Upper lobe of left lung (tissue), 6 donors: Measurements from ENCODE around the gene CYP2W1. TPM values are rescaled to one million over a fixed set of nuclear protein-coding genes. Genes with fewer than 3 reads are reported as not detected.
"Not testable (repeated sequence)": the region's sequence is repeated elsewhere in the genome, so short reads cannot be mapped to it uniquely, and the experiment has no call there.

Source experiments
- ATAC-seq, 2 donors: fragments of 200-7000 bp; cut with Tn5 transposase; one replicate each; pipeline ENCODE4 v1.9.1; 2022; ENCODE audit warnings: mild to moderate bottlenecking in 2 of 2, moderate library complexity in 2 of 2; ENCODE audit not compliant: low FRiP score in 2 of 2
- DNase-seq, 2 donors: peaks; one replicate each; pipeline ENCODE4 v3.0.0-alpha.2; 2019 to 2020
- H3K27ac ChIP-seq, 4 donors: fragments of 200-600 bp; sonication (generic); one replicate each; pipeline ENCODE4 v1.5.1; 2016 to 2019
- H3K27me3 ChIP-seq, 4 donors: fragments of 200-600 bp; sonication (generic); one replicate each; pipeline ENCODE4 v1.5.1; 2017 to 2019
- H3K36me3 ChIP-seq, 4 donors: fragments of 200-600 bp; sonication (generic); one replicate each; pipeline ENCODE4 v1.5.1; 2016 to 2019
- H3K4me1 ChIP-seq, 4 donors: fragments of 200-600 bp; sonication (generic); one replicate each; pipeline ENCODE4 v1.5.1; 2018 to 2019
- H3K4me3 ChIP-seq, 4 donors: fragments of 200-600 bp; sonication (generic); one replicate each; pipeline ENCODE4 v1.5.1; 2017 to 2019; ENCODE audit warnings: mild to moderate bottlenecking in 2 of 4, moderate library complexity in 1 of 4
- H3K9me3 ChIP-seq, 4 donors: fragments of 200-600 bp; sonication (generic); one replicate each; pipeline ENCODE4 v1.5.1; 2018 to 2019
- CTCF ChIP-seq, 6 experiments: fragments of 450-650 bp in 4 of 6; fragments of 200-600 bp in 2 of 6; sonication (generic) in 2 of 6; IDR thresholded peaks; one replicate each; pipeline ENCODE4 v1.5.1; 2016 to 2019; ENCODE audit warnings: antibody characterized with exemption in 6 of 6
- EP300 ChIP-seq, 4 donors: sonication (generic); formaldehyde crosslinking; IDR thresholded peaks; one replicate each; pipeline ENCODE4 v1.5.1; 2017; ENCODE audit warnings: antibody characterized with exemption in 4 of 4, control low read depth in 2 of 4
- POLR2A ChIP-seq, 4 donors: fragments of 450-650 bp; IDR thresholded peaks; one replicate each; pipeline ENCODE4 v1.5.1; 2016 to 2017; ENCODE audit warnings: antibody characterized with exemption in 4 of 4, mild to moderate bottlenecking in 2 of 4
- POLR2AphosphoS5 ChIP-seq, 2 donors: sonication (generic); formaldehyde crosslinking; IDR thresholded peaks; one replicate each; pipeline ENCODE4 v1.5.1; 2017; ENCODE audit warnings: antibody characterized with exemption in 2 of 2
- WGBS, 2 donors: methylation state at CpG; one replicate each; pipeline ENCODE4 v1.1.5; 2017 to 2018; 5-methylcytosine and 5-hydroxymethylcytosine counted together
- total RNA-seq, 6 donors: library from RNA; depleted of rRNA in 4 of 6; stranded (reverse); fragments of >200 nt in 4 of 6; gene quantifications; one replicate each; pipeline versions ENCODE4 v1.1.0 to v1.2.1, GENCODE V29; 2016 to 2021
- donor health status: DM: no; HTN: no; CAD: no; lungs with moderate emphysema.
- donor health status: DM: no; HTN: yes; CAD: no; lungs with severe emphysema.

Gene CYP2W1
- total RNA-seq, 6 donors from 2014 or later = not detected

- Histone ChIP-seq H3K4me3 (no peak overlapping the region), H3K9me3 (peaks cover 0 to 5% (median 0%) of the 10 kb centered on the region in 4 donors), H3K4me1 (peaks cover 0 to 3% (median 0%) of the 10 kb centered on the region in 4 donors), H3K27ac (no peak overlapping the region), H3K36me3 (peaks cover 0 to 3% (median 0%) of the 10 kb centered on the region in 4 donors), H3K27me3 (no peaks in the 10 kb centered on the region)
- 53 to 55% methylated on average over 2 of the region's 2 CpGs for WGBS, 2 donors
- ATAC-seq = no peak
- TF ChIP-seq POLR2A (IDR thresholded peaks at IDR 0.05) = no peak
- TF ChIP-seq POLR2AphosphoS5 (IDR thresholded peaks at IDR 0.05) = no peak
- TF ChIP-seq EP300 (IDR thresholded peaks at IDR 0.05) = no peak
- TF ChIP-seq CTCF (IDR thresholded peaks at IDR 0.05) = no peak
- DNase-seq = no peak
Observed at GRCh38 chr7:940599-941408, 42.2 kb upstream of the CYP2W1 start.

- WGBS, 2 donors = 73 to 79% methylated on average over 4 of the region's 4 CpGs
- H3K9me3 ChIP-seq, ATAC-seq, H3K27ac ChIP-seq, H3K27me3 ChIP-seq, H3K36me3 ChIP-seq, DNase-seq, H3K4me3 ChIP-seq: not testable (repeated sequence)
- H3K4me1 ChIP-seq = peaks cover 0 to 14% (median 2%) of the 10 kb centered on the region in 4 donors
Observed at GRCh38 chr7:943793-944192, 39.2 kb upstream of the CYP2W1 start.

GRCh38 chr7:944744-945143 lies 38.2 kb upstream of the CYP2W1 start:
- H3K27ac ChIP-seq = peak overlapping the region in 3 of 4 donors; percentile 77 to 89 (median 80)
- peaks cover 0 to 5% (median 0%) of the 10 kb centered on the region in 4 donors for H3K9me3 ChIP-seq
- DNase-seq = no peak
- peak overlapping the region in 3 of 4 donors; percentile 40 to 50 (median 45) for H3K4me3 ChIP-seq
- no peak for TF ChIP-seq EP300 (IDR thresholded peaks at IDR 0.05)
- no peak for TF ChIP-seq POLR2A (IDR thresholded peaks at IDR 0.05)
- no peak for TF ChIP-seq CTCF (IDR thresholded peaks at IDR 0.05)
- no peak for TF ChIP-seq POLR2AphosphoS5 (IDR thresholded peaks at IDR 0.05)
- no peaks in the 10 kb centered on the region for H3K27me3 ChIP-seq
- no peaks in the 10 kb centered on the region for H3K36me3 ChIP-seq
- peaks cover 0 to 16% (median 2%) of the 10 kb centered on the region in 4 donors for H3K4me1 ChIP-seq
- ATAC-seq = no peak
- 84 to 86% methylated on average over 5 of the region's 5 CpGs for WGBS, 2 donors

- peak overlapping the region in 3 of 4 donors; percentile 40 to 50 (median 45) for H3K4me3 ChIP-seq
Observed at GRCh38 chr7:945147-945555, 37.8 kb upstream of the CYP2W1 start.

More at GRCh38 chr7:945147-945555, 37.8 kb upstream of the CYP2W1 start:
- peak in 1 of 2 donors; percentile 77 for DNase-seq
- 77 to 98% methylated on average over 7 to 12 of the region's 13 CpGs for WGBS, 2 donors
- Histone ChIP-seq H3K9me3 (peaks cover 0 to 5% (median 0%) of the 10 kb centered on the region in 4 donors), H3K27ac (peak overlapping the region; percentile 65 to 89 (median 78)), H3K36me3 (no peaks in the 10 kb centered on the region), H3K4me1 (peaks cover 0 to 20% (median 2%) of the 10 kb centered on the region in 4 donors), H3K27me3 (no peaks in the 10 kb centered on the region)
- no peak for TF ChIP-seq CTCF (IDR thresholded peaks at IDR 0.05)
- TF ChIP-seq EP300 (IDR thresholded peaks at IDR 0.05) = no peak
- TF ChIP-seq POLR2AphosphoS5 (IDR thresholded peaks at IDR 0.05) = no peak
- no peak for TF ChIP-seq POLR2A (IDR thresholded peaks at IDR 0.05)
- peak in 1 of 2 donors; percentile 19 for ATAC-seq
